Activated CD4-positive, alpha-beta T cell treated with anti-CD3 and anti-CD28 coated beads, Interleukin-2, amount 50 U/mL, for 16 hours (primary cell): ENCODE results near the gene ADIPOR1.
A peak's percentile ranks its signal among the peaks of the same experiment; 100 is the strongest.
"Not testable (repeated sequence)": the region's sequence is repeated elsewhere in the genome, so short reads cannot be mapped to it uniquely, and the experiment has no call there.

Experiments
- DNase-seq: peaks from one replicate; pipeline ENCODE4 v3.0.0-alpha.2; 2020

Gene ADIPOR1

GRCh38 chr1:202957733-202958543 is at the start of gene ADIPOR1:
TSS of gene ADIPOR1 (minus strand) at chr1:202958312. CDS start at chr1:202951070, 7,242 bp downstream.
- peak; percentile 92 for DNase-seq

GRCh38 chr1:203006948-203007871 is 49.1 kb upstream of the ADIPOR1 start, which contains the start of gene TMEM183A:
TSS of gene TMEM183A (plus strand) at chr1:203007374. CDS start at chr1:203007466, 92 bp downstream.
- peak; percentile 99 for DNase-seq

GRCh38 chr1:203005395-203006142 is 47.5 kb upstream of the ADIPOR1 start:
- not testable (repeated sequence) for DNase-seq

GRCh38 chr1:203002951-203003350 is 44.8 kb upstream of the ADIPOR1 start:
- DNase-seq = no peak

GRCh38 chr1:203001986-203002385 is 43.9 kb upstream of the ADIPOR1 start:
- DNase-seq = no peak

- no peak for DNase-seq
Measured at GRCh38 chr1:203000217-203000944, 42.3 kb upstream of the ADIPOR1 start.

- peak; percentile 68 for DNase-seq
Measured at GRCh38 chr1:202998836-202999750, 41.0 kb upstream of the ADIPOR1 start.

- DNase-seq = no peak
Measured at GRCh38 chr1:202994756-202995155, 36.6 kb upstream of the ADIPOR1 start.

- no peak for DNase-seq
Measured at GRCh38 chr1:202991112-202991511, 33.0 kb upstream of the ADIPOR1 start.

- no peak for DNase-seq
Measured at GRCh38 chr1:202989879-202990278, 31.8 kb upstream of the ADIPOR1 start.

- DNase-seq = no peak
Measured at GRCh38 chr1:202987922-202988583, 29.9 kb upstream of the ADIPOR1 start.

GRCh38 chr1:202987255-202987654 is 29.1 kb upstream of the ADIPOR1 start:
- no peak for DNase-seq

- not testable (repeated sequence) for DNase-seq
Measured at GRCh38 chr1:202986120-202986519, 28.0 kb upstream of the ADIPOR1 start.

- no peak for DNase-seq
Measured at GRCh38 chr1:202982715-202983430, 24.8 kb upstream of the ADIPOR1 start.

- DNase-seq = no peak
Measured at GRCh38 chr1:202981939-202982338, 23.8 kb upstream of the ADIPOR1 start.

GRCh38 chr1:202979459-202979858 is 21.3 kb upstream of the ADIPOR1 start:
- DNase-seq = no peak

- DNase-seq = no peak
Measured at GRCh38 chr1:202976633-202977032, 18.5 kb upstream of the ADIPOR1 start.

- no peak for DNase-seq
Measured at GRCh38 chr1:202974856-202975255, 16.7 kb upstream of the ADIPOR1 start.

GRCh38 chr1:202972046-202972445 is 13.9 kb upstream of the ADIPOR1 start:
- no peak for DNase-seq

GRCh38 chr1:202968895-202969295 is 10.8 kb upstream of the ADIPOR1 start:
- DNase-seq = peak; percentile 50
